Measurements from ENCODE around the gene TAF13.

DNA sequence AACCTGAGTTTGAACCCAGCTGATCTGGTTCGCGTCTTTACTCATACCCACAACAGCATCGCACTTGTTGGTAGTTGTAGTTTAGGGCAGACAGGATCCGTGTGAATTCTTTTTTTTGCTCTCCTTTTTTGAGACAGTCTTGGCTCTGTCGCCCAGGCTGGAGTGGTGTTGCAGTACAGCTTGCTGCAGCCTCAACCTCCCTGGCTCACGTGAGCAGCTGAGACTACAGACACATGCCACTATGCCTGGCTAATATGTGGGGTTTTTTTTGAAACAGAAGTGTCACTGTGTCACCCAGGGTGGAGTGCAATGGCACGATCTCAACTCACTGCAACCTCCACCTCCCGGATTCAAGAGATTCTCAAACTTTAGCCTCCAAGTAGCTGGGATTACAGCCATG is 7.9 kb downstream of the TAF13 start:
- no peak for TF ChIP-seq YY1 (tag by site-specific recombination; IDR thresholded peaks at IDR 0.05)
- TF ChIP-seq, protein P1, sequence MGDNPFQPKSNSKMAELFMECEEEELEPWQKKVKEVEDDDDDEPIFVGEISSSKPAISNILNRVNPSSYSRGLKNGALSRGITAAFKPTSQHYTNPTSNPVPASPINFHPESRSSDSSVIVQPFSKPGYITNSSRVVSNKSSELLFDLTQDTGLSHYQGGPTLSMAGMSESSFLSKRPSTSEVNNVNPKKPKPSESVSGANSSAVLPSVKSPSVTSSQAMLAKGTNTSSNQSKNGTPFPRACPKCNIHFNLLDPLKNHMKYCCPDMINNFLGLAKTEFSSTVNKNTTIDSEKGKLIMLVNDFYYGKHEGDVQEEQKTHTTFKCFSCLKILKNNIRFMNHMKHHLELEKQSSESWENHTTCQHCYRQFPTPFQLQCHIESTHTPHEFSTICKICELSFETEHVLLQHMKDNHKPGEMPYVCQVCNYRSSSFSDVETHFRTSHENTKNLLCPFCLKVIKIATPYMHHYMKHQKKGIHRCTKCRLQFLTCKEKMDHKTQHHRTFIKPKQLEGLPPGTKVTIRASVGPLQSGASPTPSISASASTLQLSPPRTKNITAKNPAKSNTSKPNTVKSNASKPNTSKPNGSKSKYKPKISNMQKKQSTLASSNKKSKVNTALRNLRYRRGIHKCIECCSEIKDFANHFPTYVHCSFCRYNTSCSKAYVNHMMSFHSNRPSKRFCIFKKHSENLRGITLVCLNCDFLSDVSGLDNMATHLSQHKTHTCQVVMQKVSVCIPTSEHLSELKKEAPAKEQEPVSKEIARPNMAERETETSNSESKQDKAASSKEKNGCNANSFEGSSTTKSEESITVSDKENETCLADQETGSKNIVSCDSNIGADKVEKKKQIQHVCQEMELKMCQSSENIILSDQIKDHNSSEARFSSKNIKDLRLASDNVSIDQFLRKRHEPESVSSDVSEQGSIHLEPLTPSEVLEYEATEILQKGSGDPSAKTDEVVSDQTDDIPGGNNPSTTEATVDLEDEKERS (tag by site-specific recombination; IDR thresholded peaks at IDR 0.05), result no peak
- no peak for TF ChIP-seq ZNF24 (tag by site-specific recombination; IDR thresholded peaks at IDR 0.05)
- no peak for TF ChIP-seq ZNF510 (tag by site-specific recombination; IDR thresholded peaks at IDR 0.05; ENCODE audit: insufficient replicate concordance)
- TF ChIP-seq ZNF311 (tag by site-specific recombination; IDR thresholded peaks at IDR 0.05; ENCODE audit: borderline replicate concordance), result no peak
- no peak for TF ChIP-seq RBAK (tag by site-specific recombination; IDR thresholded peaks at IDR 0.05)
